Measurements from ENCODE around the gene PCED1B.
"Not testable (repeated sequence)": the region's sequence is repeated elsewhere in the genome, so short reads cannot be mapped to it uniquely, and the experiment has no call there.

The PCED1B gene

DNA sequence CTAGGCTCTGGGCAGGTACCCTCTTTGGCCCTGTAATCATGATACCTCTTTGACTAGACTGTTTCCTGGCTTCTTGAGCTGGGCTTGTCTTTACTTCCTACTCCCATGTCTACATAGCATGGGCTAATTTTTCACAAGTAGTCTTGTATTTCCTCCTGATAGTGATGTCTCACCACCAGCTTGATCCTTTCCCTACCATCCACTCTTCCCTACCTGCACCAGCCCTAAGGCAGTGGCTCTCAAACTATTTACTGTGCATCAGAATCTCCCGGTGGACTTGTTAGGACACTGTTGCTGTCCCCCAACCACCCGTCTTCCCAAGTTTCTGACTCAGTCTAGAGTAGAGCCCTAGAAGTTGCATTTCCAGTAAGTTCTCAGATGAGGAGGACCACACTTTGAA is 163.0 kb downstream of the PCED1B start:
- DNase-seq: no peak

DNA sequence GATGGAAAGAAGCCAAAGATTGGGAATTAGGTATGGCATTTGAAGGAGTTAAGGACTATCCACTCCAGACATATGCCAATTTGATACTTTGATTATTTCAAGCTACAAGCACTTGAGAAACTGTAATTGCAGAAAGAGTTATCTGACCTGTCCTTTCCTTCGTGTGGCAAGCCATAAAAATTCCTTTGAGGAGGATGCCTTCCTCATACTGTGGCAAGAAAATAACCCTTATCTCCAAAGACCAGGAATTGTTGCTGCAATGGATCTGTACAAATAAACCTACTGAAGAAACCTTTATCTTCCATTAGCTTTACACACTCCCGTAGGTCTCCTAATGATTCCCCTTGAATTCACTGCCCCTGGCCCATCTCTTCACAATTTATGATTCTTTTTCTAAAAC is 165.4 kb downstream of the PCED1B start:
- no peak for DNase-seq

DNA sequence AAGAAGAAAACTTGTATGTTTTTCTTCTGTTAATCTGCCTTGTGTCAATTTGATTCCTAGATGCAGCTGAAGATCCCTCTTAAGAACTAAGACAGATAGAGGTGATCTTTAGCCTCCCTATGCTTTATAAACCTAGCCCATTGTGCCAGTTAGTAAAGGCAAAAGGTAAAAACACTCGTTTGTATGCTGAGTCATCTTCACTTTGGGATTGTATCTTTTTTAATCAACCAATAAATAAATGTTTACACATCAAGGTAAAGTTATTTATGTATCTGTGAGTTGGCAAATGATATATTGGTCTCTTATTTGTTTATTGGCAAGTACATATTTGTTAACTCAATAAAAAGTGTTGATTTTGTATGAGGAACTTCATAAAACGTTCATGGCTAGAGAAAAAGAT is 166.2 kb downstream of the PCED1B start:
- no peak for DNase-seq

DNA sequence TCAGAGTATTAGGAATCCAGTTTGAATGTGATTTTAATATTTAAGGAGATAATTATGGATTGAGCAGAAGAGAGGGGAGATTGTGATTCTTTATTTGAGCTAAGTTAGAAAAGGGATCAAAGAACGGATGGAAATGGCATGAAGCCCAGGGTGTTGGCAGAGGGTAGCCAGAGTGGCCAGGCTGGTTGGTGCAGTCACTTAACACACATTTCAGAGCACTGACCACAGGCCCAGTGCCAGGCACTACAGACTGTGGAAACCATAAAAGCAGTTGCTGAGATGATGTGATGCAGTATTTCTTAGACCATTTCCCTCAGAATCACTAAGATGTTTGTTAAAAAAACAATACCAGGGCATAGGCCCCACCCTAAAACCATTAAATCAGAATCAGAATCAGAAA is 168.0 kb downstream of the PCED1B start:
- no peak for DNase-seq

DNA sequence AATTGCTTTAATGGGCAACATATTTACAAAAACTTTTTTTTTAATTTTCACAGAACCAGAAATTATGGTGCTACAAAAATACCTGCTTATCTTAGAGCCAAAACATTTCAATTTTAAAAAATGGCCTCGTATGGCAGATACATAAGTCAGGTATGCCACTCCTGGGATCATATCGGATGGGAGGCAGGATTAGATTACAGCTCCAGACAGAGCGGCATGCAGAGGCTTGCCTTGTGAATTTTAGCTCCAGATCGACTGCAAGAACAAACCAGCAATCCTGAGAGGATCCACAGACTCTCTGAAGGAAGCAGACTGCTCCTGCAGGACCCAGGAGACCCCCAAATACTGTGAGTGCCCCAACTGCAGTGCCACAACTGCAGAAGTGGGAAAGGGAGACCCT is 169.7 kb downstream of the PCED1B start:
- DNase-seq: no peak

DNA sequence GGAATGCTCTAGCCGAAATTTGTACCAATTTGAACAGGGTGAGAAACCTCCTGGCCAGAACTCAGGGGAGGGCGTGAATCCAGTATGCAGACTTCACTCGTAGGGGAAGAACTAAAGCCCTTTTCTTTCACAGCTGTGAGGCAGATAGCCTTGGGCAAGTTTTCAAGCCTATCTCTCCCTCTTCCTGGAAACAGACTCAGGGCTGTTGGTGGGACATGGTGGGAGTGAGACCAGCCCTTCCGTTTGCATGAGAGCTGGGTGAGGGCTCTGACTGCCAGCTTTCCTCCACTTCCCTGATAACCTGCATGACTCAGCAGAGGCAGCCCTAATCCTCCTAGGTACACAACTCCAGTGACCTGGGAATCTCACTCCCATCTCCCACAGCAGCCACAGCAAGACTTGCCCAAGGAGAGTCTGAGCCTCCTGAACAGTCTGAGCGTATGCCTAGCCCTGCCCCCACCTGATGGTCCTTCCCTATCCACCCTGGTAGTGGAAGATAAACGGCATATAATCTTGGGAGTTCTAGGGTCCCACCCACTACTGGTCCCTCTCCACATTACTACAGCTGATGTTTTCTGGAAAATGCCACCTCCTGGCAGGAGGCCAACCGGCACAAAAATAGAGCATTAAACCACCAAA is 170.4 kb downstream of the PCED1B start:
- peak; percentile 82 for DNase-seq

DNA sequence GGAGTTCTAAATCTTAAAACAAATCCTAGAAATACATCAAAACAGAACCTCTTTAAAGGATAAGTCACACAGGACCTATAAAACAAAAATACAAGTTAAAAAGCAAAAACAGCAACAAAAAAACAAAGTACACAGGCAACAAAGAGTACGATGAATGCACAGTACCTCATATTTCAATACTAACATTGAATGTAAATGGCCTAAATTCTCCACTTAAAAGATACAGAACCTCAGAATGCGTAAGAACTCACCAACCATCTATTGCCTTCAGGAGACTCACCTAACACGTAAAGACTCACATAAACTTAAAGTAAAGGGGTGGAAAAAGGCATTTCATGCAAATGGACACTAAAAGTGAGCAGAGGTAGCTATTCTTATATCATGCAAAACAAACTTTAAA is 172.5 kb downstream of the PCED1B start:
- DNase-seq: no peak

DNA sequence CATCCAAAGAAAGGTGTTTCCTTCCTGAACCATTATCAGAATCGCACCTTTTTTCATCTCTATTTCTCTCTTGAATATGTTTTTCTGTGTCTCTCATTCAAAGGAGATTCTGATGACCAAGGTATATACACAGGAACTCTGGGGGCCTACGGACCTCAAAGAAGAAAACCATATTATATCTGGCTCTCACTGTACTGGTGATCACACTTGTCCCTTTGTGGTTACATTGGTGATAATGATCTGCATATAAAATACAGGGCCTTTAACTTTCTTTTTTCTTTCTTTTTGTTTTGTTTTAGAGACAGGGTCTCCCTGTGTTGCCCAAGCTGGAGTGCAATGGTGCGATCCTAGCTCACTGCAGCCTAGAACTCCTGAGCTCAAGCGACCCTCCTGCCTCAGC is 185.5 kb downstream of the PCED1B start:
- no peak for DNase-seq

DNA sequence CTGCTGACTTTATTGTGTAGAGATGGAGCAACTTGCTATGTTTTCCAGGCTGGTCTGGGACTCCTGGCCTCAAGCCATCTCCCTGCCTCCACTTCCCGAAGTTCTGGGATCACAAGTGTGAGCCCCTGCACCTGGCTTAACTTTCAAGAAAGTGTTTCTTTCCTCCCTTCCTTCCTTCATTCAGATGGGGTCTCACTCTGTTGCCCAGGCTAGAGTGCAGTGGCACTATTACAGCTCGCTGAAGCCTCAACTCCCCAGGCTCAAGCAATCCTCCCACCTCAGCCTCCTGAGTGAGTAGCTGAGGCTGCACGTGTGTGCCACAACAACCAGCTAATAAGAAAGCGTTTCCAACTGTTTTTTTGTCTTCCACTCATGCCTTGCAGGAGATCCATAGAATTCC is 186.0 kb downstream of the PCED1B start:
- no peak for DNase-seq

DNA sequence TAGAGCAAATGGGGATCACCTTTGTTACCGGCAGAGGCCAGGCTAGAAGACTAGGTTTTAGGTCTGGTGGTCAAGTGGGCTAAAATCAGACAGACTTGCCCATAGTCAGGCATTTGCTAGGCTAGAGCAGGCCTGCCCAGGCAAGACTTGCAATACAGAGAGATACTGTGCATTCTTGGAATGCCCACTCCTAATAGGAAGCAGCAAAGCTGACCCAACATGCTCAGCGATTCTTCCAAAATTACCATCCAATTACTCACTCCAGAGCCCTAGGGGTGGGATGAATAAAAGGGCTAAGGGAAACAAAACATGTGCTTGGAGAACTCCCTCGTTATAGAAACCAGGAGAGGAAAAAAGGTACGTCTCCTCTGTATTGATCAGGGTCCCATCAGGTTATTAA is 188.2 kb downstream of the PCED1B start:
- no peak for DNase-seq

DNA sequence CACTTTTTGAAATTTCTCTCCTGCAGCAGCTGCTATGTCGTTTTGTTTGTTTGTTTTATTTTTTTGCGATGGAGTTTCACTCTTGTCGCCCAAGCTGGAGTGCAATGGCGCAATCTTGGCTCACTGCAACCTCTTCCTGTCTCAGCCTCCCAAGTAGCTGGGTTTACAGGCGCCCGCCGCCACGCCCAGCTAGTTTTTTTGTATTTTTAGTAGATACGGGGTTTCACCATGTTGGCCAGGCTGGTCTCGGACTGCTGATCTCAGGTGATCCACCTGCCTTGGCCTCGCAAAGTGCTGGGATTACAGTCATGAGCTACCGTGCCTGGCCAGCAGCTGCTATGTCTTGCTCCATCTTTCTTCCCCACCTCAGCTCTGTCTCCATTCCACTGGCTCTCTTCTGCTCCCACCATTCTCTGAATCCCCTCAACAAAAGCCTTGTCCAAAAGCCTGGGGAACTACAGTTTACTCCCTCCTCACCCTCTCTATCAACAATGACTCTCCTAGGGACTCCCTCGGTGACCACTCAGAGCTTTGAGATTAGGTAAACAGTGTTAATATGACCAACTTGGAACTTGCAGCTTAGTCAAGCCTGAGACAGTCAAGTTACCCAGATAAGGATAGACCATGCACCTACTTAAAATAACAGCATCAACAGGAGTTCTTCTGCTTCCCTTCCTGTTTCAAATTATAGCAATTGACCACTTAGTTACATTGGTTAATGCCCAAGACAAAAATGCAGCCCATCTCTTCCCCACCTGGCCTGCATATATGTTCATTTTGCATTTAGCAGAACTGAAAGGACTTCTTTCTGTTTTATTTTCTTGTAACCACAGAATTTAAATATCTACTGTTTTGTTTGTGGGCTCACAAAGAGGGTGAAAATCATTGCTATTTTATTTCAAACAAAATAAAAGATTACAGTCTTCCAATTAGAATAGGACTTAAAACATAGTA is 189.4 kb downstream of the PCED1B start:
- peak; percentile 52 for DNase-seq

DNA sequence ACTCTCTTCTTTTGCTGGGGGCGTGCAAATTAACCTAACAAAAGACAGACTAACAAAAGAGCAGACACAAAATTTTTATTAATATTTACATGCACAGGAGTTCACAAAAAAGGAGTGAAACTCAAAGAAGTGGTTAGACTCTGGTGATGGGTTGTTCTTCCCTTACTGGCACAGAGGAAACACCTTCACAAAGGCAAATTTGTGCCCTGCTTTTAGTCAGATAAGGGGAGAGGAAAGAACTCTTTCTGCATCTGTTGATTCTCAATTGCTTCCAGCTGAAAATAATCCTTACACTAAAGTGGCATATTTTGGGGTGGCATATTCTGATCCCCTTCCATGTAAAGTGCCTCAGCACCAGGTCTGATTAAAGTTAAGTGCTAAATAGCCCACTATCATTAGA is 190.5 kb downstream of the PCED1B start:
- DNase-seq: peak; percentile 69

DNA sequence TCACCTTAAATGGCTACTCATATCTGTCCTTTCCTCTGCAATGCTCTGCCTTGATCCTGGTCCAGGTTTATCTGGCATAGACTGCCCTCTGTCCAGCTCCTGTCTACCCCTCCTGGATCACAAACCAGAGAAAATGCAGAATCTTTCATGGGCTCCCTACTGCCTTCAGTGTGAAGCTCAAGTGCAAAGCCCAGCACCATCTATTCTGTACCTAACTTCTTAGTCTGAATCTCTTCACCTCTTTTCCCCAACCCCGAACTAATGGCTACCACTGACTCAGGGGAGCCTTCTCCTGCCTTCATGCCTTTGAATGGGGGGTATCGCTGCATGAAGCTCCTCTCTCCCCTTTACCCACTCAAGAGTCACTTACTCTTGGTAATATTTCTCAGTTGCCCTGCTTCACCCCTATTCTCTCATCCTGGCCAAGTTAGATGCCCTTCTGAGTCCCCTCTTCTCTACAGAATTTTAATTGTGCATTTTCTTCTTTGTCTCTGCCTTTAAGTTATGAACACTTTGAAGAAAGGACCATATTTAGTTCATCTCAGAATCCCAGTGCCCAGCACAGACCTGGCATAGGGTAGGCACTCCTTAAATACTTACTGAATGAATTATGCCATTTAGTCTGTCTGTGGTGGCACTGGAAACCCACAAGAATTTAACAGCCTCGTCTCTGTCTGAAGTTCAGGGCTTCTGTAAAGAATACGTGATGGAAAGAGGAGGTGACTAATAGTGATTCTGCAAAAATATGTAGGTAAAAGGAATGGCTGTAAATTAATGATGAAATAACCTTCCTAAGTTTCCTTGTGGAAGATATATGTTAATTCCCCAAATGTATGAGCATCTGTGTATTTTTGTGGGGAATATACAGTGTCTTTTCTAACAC is 191.6 kb downstream of the PCED1B start:
- DNase-seq: peak; percentile 46

DNA sequence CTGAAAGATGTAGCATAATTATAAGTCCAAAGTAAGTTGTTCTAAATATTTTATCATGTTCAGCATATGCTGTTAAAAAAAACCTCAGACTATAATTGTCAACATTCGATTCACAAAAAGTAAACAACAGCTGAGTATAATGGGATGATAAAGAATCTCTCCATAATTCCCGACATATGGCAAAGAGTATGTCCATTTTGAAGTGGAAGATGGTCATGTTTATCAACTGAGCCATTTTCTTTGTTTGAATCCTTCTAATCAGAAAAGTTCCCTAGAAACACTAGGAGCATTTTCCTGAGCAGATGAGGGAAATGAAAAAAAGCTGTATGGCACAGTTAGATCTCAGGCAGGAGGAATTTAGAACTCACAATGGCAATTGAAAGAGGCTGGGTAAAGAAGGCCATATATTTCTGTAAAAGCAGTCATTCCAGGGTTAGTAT is 192.4 kb downstream of the PCED1B start:
- DNase-seq: no peak

DNA sequence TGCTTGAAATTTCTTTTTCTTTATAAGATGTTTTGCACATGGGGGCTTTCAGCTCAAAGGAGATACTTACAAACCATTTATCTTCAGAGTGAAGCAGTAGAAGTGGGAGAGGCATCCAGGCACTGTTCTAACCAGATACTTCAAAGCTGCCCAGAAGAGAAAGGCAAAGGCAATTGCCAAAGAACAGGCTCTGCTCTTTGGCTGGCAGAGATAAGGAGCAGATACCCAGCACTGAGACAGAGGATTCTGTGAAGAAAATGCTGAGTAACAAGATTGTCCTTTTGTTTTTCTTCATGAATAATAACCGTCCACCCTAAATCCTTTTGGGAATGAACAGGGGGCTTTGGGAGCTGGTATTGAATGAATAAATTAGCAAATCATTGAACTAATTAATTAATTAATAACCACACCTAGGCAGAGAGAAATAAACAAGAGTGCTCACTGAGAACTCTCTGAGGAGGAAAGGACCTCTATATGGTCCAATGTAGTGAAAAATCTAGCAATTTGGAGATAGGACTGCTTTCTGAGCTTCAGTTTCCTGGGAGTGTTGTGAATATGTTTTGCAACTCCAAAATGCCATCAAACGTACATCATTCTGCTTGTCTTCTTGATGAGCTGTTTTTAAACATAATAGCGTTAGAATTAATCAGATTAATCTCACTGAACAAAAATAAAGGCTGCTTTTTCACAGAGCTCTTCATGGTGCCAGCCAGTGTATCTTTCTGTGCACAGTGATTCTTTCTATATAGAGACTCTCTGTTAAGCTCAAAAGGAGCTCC is 193.2 kb downstream of the PCED1B start:
- peak; percentile 97 for DNase-seq

DNA sequence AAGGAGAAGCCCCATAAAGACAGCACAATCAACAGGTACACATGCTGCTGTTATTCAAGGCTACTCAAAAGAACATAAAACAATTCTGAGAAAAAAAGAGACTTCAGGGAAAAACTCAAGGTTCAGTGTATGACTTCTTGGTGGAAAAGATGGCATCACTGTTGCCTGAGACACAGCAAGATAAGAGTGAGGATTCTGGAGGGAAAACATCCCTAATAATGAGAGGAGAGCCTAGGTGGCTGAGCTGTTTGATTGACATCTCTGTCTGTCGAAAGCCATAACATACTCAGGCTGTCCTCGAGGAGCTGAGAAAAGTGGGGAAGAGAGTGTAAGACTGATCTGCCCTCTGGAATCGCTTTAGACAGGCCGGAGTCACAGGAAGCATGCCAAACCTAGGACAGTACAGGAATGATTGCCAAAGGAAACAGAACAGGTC is 193.8 kb downstream of the PCED1B start:
- no peak for DNase-seq

DNA sequence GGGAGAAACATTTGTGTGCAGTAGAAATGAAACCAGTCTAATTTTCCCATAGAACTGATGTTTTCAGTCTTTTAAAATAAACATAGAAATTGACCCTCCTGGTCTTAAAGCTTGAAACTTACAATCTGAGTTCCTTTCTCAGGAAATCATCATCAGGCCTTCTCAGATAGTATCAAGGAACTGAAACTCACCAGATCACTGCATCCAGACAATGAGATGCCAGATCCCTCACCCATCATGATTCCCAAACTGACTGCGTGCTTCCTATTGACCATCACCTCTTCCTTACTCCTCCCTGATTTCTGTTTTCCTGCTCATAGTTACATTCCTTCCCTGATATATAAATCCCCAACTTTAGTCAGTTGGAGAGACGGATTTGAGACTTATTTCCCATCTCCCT is 195.3 kb downstream of the PCED1B start:
- DNase-seq: no peak

DNA sequence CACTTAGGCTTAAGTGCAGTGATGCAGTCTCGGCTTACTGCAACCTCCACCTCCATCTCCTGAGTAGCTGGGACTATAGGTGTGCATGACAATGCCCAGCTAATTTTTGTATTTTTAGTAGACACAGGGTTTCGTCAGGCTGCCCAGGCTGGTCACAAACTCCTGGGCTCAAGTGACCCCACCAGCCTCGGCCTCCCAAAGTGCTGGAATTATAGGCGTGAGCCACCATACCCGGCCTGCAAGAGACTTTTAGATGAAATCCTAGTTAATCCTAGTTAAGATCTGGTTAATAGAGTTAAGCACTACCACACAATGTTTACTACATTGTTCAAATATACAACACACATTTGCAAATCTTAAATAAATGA is 196.8 kb downstream of the PCED1B start:
- no peak for DNase-seq

DNA sequence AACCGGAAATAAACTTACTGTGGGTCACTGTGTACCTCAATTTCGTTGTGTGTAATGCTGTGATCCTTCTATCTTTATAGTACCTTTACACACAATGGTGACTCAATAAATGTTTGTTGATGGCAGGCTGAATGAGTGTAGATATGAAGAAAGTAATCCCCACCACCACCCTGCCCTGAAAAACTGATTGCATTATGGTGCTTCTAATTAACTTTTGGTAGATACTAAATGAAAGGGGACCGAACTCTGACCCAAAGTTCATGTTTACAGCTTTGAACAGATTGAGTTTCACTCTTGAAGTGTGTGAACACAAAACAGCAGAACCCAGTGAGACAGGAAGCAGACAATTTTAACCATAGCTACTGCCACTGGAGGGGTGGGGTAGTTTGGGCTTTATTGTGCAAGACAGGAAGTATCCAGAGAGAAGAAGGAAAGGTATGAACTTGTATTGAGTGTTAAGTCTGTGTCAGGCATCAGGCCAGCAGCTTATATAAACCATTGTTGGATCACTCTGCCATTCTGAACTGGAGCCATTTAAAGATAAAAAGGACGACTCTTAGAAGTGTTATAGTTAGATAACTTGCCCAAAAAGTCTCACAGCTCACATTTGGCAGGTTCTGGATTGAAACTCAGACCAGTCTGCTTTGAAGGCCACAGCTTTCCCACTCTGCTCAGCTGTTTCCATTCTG is 197.3 kb downstream of the PCED1B start:
- peak; percentile 81 for DNase-seq

DNA sequence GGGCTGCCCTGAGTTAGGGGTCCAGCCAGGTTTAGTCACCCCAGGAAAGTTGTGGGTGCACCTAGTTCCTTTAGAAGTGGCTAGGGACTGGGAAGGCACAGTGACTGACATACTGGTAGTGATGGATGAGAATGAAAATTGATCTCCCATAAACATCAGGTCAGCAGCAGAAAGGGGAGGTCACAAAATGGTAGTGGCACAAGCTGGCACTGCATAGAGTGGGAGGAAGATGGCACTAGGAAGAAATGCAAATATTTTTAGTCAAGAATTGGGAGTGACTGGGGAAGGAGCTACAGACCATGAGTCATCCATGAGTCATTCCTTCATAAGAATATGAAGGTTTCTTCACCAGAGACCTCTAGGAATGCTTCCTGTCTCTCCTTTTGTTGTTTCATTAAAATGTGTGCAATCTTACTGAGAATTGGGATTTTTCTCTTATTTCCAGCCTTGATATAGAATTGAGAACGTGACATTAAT is 198.6 kb downstream of the PCED1B start:
- DNase-seq: peak; percentile 82

DNA sequence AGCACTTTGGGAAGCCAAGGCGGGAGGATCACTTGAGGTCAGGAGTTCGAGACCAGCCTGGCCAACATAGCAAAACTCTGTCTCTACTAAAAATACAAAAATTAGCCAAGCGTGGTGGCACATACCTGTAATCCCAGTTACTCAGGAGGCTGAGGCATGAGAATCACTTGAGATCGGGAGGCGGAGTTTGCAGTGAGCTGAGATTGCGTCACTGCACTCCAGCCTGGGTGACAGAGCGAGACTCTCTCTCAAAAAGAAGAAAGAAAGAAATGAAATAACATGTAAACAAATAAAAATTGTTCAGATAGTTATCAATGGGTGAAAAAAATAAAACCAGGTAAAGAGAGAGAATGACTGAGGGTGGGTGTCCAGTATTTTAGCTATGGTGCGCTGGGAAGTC is 200.3 kb downstream of the PCED1B start:
- DNase-seq: not testable (repeated sequence)
